Tibial nerve (tissue), 4 donors: Measurements from ENCODE around the gene NDST1.

Source experiments
- CTCF ChIP-seq, 5 experiments: fragments of 200-600 bp in 3 of 5; fragments of 450-650 bp in 2 of 5; sonication (generic) in 3 of 5; IDR thresholded peaks; one replicate each; pipeline ENCODE4 v1.5.1; 2016 to 2019; ENCODE audit warnings: antibody characterized with exemption in 5 of 5, mild to moderate bottlenecking in 3 of 5, moderate library complexity in 2 of 5
- EP300 ChIP-seq, 2 donors: sonication (generic); formaldehyde crosslinking; IDR thresholded peaks; one replicate each; pipeline ENCODE4 v1.6.1; 2017; ENCODE audit warnings: antibody characterized with exemption in 2 of 2, mild to moderate bottlenecking in 1 of 2
- POLR2A ChIP-seq, 2 donors: fragments of 450-650 bp; IDR thresholded peaks; one replicate each; pipeline ENCODE4 v1.6.1; 2017; ENCODE audit warnings: antibody characterized with exemption in 2 of 2, mild to moderate bottlenecking in 2 of 2, moderate library complexity in 2 of 2

GRCh38 chr5:150530423-150530822, 22.5 kb downstream of the NDST1 start:
- no peak for TF ChIP-seq CTCF (IDR thresholded peaks at IDR 0.05)
- no peak for TF ChIP-seq EP300 (IDR thresholded peaks at IDR 0.05)
- no peak for TF ChIP-seq POLR2A (IDR thresholded peaks at IDR 0.05)
